Bone marrow (tissue), 2 donors: ENCODE data around the gene CACTIN.

ENCODE experiments used
- DNase-seq, 2 donors: peaks; one replicate each; lab custom pipeline; 2025; lab: John Stamatoyannopoulos, UW

The CACTIN gene

DNA sequence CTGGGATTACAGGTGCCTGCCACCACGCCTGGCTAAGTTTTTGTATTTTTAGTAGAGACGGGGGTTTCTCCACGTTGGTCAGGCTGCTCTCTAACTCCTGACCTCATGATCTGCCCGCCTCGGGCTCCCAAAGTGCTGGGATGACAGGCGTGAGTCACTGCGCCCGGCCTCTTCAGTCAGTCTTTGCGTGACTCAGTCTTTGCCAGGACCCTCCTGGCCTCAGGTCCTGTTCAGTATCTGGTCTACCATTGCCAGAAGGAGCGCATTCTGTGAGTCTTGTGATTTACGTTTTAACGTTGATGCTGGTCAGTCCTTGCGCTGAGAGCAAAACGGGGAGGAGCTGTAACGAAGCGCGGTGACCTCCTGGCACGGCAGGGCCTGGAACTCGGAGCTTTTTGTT is 61.5 kb downstream of the CACTIN start:
- DNase-seq: no peak

DNA sequence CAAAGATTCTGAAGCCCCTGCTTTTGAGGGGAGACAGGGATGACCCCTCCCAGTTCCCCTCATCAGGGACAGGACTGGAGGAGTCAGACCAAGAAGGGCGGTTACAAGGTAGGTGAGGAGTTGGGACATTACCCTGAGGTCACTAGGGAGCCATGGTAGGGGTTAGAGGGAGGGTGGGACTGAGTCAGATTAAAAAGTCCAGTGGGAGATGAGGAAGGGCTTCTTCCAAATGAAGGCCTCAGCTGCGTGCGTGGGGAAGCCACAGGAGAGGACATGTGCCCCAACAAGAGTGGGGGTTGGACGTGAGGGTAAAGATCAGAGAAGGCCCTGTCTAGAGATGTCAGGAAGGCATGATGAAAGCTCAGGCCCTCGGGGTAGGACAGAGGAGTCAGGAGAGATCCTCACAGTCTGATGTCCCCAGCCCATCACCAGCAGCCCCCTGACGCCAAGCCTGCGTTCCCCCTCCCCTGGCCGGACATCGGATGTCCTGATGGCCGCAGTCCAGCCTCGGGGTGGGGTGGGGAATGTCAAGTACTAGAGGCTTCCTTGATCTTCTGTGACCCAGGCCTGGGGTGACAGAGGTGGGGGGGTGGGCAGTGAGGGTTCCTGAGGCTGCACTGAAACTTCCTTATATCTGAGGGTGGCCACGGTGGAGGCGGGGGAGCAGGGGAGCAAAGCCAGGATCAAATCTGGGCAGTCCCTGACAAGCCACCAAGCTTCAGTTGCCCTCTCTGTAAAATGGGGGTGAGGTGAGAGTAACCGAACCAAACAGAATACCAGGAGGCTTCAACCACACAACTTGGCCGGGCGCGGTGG is 62.7 kb downstream of the CACTIN start:
- DNase-seq: no peak
